NCI-H524 (cell line): ENCODE results near the gene QSOX1.
"Not testable (repeated sequence)": the region's sequence is repeated elsewhere in the genome, so short reads cannot be mapped to it uniquely, and the experiment has no call there.

ENCODE experiments used
- DNase-seq, 2 experiments: peaks; one replicate each; lab custom pipeline; 2025; lab: John Stamatoyannopoulos, UW

QSOX1 gene

DNA sequence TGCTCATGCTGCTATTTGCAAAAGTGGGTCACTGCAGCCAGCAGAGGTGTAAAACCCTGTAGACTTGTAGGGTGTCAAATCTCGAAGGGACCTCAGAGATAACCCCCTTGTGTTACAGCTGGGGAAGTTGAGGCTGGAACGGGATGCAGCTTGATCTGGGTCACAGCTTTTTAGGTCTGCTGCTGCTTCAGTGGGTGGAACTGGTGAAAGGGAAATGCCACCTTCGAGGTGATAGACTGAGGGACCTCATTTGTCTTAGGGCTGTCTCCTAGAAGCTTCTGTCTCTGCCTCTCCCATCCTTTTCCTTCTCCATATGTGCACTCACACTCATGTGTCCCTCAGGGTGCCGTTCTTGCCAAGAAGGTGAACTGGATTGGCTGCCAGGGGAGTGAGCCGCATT, 35.4 kb downstream of the QSOX1 start:
- DNase-seq, result no peak

DNA sequence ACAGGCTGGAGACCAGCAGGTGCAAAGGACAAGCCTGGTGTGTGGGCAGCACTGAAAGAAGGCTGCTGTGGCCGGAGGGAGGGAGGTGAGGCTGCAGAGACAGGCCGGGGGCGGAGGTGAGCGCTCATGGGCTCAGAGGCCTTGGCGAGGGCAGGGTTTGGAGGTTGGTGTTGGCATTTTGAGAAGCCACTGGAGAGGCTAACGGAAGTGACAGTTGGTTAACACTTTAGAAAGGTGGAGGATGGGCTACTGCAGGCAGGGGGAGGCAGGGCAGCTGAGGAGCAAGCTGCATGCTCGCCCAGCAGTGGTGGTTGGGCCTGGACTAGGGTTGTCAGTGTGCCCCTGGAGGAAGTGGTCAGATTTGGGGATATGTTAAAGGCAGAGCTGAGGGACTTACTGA, 37.5 kb downstream of the QSOX1 start:
- no peak for DNase-seq

- no peak for DNase-seq
Observed at GRCh38 chr1:180193141-180194047, 38.7 kb downstream of the QSOX1 start.

- DNase-seq, result no peak
Observed at GRCh38 chr1:180194048-180194425, 39.4 kb downstream of the QSOX1 start.

- peak; percentile 91 to 93 for DNase-seq
Observed at GRCh38 chr1:180194546-180195207, 40.0 kb downstream of the QSOX1 start.

DNA sequence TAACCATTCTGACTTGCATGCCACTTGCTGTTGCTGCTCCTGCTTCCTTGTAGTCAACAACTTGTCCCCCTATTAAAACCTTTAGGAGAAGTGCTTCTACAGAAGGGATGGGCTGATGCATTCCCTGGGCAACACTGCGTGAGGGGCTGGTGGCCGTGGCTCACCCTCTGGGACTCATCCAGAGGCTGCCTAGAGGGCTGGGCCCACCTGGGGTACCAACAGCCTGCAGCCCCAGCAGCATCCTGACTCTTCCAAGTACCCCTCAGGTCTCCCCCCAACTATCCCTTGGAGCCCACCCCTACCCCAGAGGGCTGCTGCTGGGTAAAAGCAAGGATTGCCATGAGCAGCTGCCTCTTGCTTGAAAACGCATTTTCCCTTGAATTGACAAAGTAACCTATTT, 40.7 kb downstream of the QSOX1 start:
- no peak for DNase-seq

GRCh38 chr1:180195916-180196315, 41.2 kb downstream of the QSOX1 start:
- DNase-seq, result peak; percentile 33 to 73

DNA sequence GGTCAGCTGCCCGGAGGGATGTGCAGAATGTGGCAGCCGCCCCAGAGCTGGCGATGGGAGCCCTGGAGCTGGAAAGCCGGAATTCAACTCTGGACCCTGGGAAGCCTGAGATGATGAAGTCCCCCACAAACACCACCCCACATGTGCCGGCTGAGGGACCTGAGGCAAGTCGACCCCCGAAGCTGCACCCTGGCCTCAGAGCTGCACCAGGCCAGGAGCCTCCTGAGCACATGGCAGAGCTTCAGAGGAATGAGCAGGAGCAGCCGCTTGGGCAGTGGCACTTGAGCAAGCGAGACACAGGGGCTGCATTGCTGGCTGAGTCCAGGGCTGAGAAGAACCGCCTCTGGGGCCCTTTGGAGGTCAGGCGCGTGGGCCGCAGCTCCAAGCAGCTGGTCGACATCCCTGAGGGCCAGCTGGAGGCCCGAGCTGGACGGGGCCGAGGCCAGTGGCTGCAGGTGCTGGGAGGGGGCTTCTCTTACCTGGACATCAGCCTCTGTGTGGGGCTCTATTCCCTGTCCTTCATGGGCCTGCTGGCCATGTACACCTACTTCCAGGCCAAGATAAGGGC, 41.9 kb downstream of the QSOX1 start:
- no peak for DNase-seq

- DNase-seq, result no peak
Observed at GRCh38 chr1:180197231-180197630, 42.6 kb downstream of the QSOX1 start.

DNA sequence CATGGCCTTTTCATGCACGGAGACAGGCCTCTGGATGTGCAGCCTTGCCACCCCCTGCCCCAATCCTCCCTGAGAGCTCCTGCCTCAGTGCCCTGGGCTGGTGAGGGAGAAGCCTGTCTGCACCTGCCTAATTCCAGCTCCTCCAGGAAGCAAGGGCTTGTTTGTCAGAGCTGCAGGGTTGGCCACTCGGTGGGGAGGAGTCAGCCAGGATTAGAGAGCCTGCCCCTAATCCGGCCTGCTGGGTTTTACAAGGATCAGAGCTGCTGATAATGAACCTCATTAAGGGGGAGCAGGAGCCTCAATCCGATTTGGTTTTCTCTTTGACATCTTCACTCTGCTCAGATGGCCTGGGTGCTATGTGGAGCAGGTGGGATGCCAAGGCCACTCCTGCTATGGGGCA, 43.5 kb downstream of the QSOX1 start:
- DNase-seq, result peak; percentile 96 to 98

DNA sequence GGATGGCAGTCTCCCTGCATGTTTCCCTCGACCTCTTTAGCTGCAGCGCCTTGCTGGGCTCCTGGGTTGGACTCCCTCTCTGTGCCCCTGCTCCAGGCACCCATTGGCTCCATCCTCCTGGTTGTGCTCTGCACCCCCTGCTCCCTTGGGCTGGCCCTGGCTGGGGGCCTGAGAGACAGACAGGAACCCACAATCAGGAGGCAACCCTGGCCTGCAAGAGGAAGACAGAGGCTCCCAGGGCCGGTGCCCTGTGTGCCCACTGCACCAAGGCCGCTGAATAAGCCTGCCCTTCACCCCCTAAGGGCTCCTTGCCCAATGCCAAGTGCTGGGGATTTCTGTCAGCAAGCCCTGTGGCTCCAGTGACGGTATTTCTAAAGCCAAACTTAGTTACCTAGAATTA, 43.9 kb downstream of the QSOX1 start:
- peak in 1 of 2 experiments; percentile 33 for DNase-seq

- DNase-seq, result no peak
Observed at GRCh38 chr1:180199018-180199417, 44.3 kb downstream of the QSOX1 start.

- DNase-seq, result no peak
Observed at GRCh38 chr1:180201451-180202200, 47.0 kb downstream of the QSOX1 start.

GRCh38 chr1:180202588-180202987, 47.9 kb downstream of the QSOX1 start:
- DNase-seq, result not testable (repeated sequence)

- DNase-seq, result no peak
Observed at GRCh38 chr1:180204231-180204630, 49.6 kb downstream of the QSOX1 start.

- DNase-seq, result no peak
Observed at GRCh38 chr1:180206581-180206980, 51.9 kb downstream of the QSOX1 start.

DNA sequence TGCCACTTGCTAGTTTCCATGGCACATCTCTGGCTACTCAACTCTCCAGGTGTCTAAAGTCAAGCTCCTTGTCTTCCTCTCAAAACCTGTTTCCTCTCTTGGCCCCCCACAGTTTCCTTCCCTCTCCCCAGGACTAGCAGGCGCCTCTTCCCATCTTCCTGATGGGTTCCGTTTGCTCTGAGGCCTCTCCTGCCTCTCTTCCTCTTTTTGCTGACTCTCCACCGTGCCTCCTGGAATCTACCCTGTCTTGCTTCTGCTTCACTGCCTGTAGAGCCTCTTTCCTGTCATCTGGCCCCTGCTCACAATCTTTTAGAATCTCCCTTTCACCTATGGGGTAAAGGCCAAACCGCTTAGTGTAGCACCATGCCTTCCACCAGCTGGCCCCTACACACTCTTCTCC, 53.6 kb downstream of the QSOX1 start:
- no peak for DNase-seq

DNA sequence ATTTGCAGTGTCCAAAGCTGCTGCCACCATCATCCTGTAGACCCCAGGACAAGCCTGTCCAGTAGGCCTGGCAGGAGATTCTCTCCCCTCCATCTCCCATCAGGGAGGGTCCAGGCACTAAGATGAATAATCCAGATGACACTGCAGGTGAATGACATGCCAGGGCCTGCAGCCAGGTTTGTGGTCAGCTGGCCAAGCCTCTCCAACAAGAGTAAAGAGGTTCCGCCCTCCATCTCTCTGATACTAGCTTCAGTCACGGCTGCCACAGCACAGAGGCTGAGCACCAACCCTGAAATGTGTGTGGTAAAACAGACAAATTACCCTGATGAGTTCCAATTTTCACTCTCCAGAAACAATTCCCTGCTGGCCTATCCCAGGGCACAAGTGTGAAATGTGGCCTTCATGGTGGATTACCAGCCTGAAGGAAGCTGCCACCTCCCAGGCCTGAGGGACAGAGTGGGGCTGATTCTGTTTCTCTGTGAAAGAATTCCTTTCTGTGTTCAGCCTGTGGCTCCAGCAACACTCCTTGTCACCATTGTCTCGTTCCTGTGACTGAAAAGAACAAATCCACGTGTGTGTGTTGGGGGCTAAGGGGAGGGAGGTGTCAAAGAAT, 55.4 kb downstream of the QSOX1 start:
- no peak for DNase-seq

GRCh38 chr1:180211156-180211859, 56.6 kb downstream of the QSOX1 start:
- no peak for DNase-seq

DNA sequence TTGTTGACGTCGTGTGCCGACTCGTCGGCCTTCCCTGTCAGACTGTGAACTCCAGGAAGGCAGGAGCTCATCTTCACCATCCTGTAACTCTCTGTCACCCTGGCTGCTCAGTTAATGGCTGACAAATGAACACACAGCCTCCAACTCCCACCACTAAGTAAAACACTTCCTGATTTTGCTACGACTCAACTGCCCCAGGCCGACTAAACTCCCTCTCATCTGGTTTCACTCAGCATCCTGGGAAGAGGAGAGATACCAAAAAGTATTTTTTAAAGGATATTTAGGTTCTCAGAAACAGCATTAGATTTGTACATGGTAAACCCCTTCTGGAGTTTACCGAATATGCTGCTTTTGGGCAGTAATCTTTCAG, 57.2 kb downstream of the QSOX1 start:
- DNase-seq, result no peak
